HCT116 (cell line): ENCODE data around the gene ADA. TPM values are rescaled to one million over a fixed set of nuclear protein-coding genes. Genes with fewer than 3 reads are reported as not detected.

ENCODE experiments used
- ATAC-seq: fragments of 200-7000 bp; cut with Tn5 transposase; 2 replicates; pipeline ENCODE4 v1.9.1; 2020; ENCODE audit warnings: mild to moderate bottlenecking, moderate library complexity
- BruUV-seq: library from RNA; stranded (reverse); fragments of 400-500 nt; replicated peaks from 2 replicates; lab custom pipeline; 2021; lab: Mats Ljungman, UMichigan
- CTCF ChIA-PET: fragments of 300-600 bp; sonication (Branson Sonifier 250); formaldehyde crosslinking; loops from one replicate; lab custom pipeline; 2021; ENCODE audit warnings: antibody characterized with exemption; lab: Charles Lee
- POLR2A ChIA-PET: fragments of 300-600, 350-600 bp; sonication (Branson Sonifier 250); formaldehyde crosslinking; loops from one replicate; lab custom pipeline; 2021; ENCODE audit warnings: antibody characterized with exemption; lab: Charles Lee
- RAD21 ChIA-PET, 2 experiments: fragments of 300-600 bp; sonication (Branson Sonifier 250); formaldehyde crosslinking; loops; one replicate each; lab custom pipeline; 2023; ENCODE audit warnings: low total read pairs in 2 of 2; ENCODE audit not compliant: uncharacterized antibody in 2 of 2, unreplicated experiment in 2 of 2, low non-redundant PET in 1 of 2; lab: Charles Lee
- DNase-seq: peaks from one replicate; pipeline ENCODE4 v3.0.0-alpha.2; 2010; ENCODE audit warnings: low read depth, low spot score
- H2AFZ ChIP-seq: fragments of 200-600 bp; shearing (Covaris generic), sonication (generic); 2 replicates; pipeline ENCODE4 v1.6.1; 2017; ENCODE audit warnings: low read depth, mixed run types, mixed read lengths, antibody characterized with exemption, low read length; ENCODE audit not compliant: poor library complexity, severe bottlenecking
- H3K27ac ChIP-seq: 2 replicates; pipeline ENCODE4 v1.5.1; 2012; ENCODE audit warnings: low read depth, low read length
- H3K27me3 ChIP-seq: fragments of 200-600 bp; sonication (generic); 2 replicates; pipeline ENCODE4 v1.6.1; 2016; ENCODE audit warnings: mixed run types, low read length, mixed read lengths; ENCODE audit not compliant: insufficient read depth
- H3K36me3 ChIP-seq, 2 experiments: fragments of 200-500 bp in 1 of 2; fragments of 200-600 bp in 1 of 2; sonication (Bioruptor generic) in 1 of 2; sonication (generic) in 1 of 2; 2 replicates each; pipeline versions ENCODE4 v1.5.1 to v1.6.1; 2014 to 2016; ENCODE audit warnings: low read length in 2 of 2, inconsistent platforms in 1 of 2, mixed read lengths in 1 of 2, mixed run types in 1 of 2; ENCODE audit not compliant: insufficient read depth in 2 of 2, control insufficient read depth in 1 of 2
- H3K4me1 ChIP-seq, 2 experiments: fragments of 200-600 bp in 1 of 2; sonication (generic) in 1 of 2; 2 replicates each; pipeline versions ENCODE4 v1.5.1 to v1.6.1; 2012 to 2017; ENCODE audit warnings: low read length in 2 of 2, inconsistent platforms in 1 of 2, mild to moderate bottlenecking in 1 of 2, mixed read lengths in 1 of 2, mixed run types in 1 of 2, moderate library complexity in 1 of 2; ENCODE audit not compliant: insufficient read depth in 2 of 2, control insufficient read depth in 1 of 2
- H3K4me2 ChIP-seq: fragments of 200-600 bp; sonication (generic); 2 replicates; pipeline ENCODE4 v1.6.1; 2017; ENCODE audit warnings: mixed run types, low read length, mixed read lengths
- H3K4me3 ChIP-seq, 2 experiments: fragments of 200-600 bp in 1 of 2; sonication (generic) in 1 of 2; replicated peaks in 1 of 2; 2 replicates each; pipeline ENCODE4 v1.5.1; 2011 to 2016; ENCODE audit warnings: low read length in 2 of 2, control low read depth in 1 of 2, low read depth in 1 of 2, mild to moderate bottlenecking in 1 of 2, mixed read lengths in 1 of 2, mixed run types in 1 of 2
- H3K79me2 ChIP-seq: fragments of 200-600 bp; sonication (generic); 2 replicates; pipeline ENCODE4 v1.6.1; 2017; ENCODE audit warnings: mild to moderate bottlenecking, mixed run types, low read length, moderate library complexity, mixed read lengths; ENCODE audit not compliant: insufficient read depth
- H3K9ac ChIP-seq: fragments of 200-600 bp; sonication (generic); 2 replicates; pipeline ENCODE4 v1.6.1; 2016; ENCODE audit warnings: low read length, mixed read lengths
- H3K9me2 ChIP-seq: fragments of 200-600 bp; sonication (generic), shearing (Covaris generic); 2 replicates; pipeline ENCODE4 v1.6.1; 2017; ENCODE audit warnings: mixed run types, mild to moderate bottlenecking, moderate library complexity; ENCODE audit not compliant: insufficient read depth
- H3K9me3 ChIP-seq, 2 experiments: fragments of 200-500 bp in 1 of 2; fragments of 200-600 bp in 1 of 2; sonication (Bioruptor generic) in 1 of 2; sonication (generic) in 1 of 2; 2 replicates each; pipeline ENCODE4 v1.6.1; 2014 to 2017; ENCODE audit warnings: low read length in 2 of 2, mixed read lengths in 2 of 2, inconsistent platforms in 1 of 2, low read depth in 1 of 2, mild to moderate bottlenecking in 1 of 2, mixed run types in 1 of 2, moderate library complexity in 1 of 2; ENCODE audit not compliant: control insufficient read depth in 1 of 2, insufficient read depth in 1 of 2
- H4K20me1 ChIP-seq: fragments of 200-600 bp; sonication (generic), shearing (Covaris generic); 2 replicates; pipeline ENCODE4 v1.6.1; 2017; ENCODE audit warnings: mixed run types, mild to moderate bottlenecking, moderate library complexity; ENCODE audit not compliant: insufficient read depth
- CBX3 ChIP-seq: IDR thresholded peaks from 2 replicates; pipeline ENCODE4 v1.6.1; 2012; ENCODE audit warnings: low read depth
- CEBPB ChIP-seq: IDR thresholded peaks from 2 replicates; pipeline ENCODE4 v1.6.1; 2012; ENCODE audit warnings: low read depth
- EZH2 ChIP-seq: fragments of 200-600 bp; sonication (generic); IDR thresholded peaks from 2 replicates; pipeline ENCODE4 v1.6.1; 2017; ENCODE audit warnings: antibody characterized with exemption, mixed run types
- EZH2phosphoT487 ChIP-seq: fragments of 200-600 bp; IDR thresholded peaks from 2 replicates; pipeline ENCODE4 v1.6.1; 2018; ENCODE audit warnings: antibody characterized with exemption, borderline replicate concordance
- FOSL1 ChIP-seq: IDR thresholded peaks from 2 replicates; pipeline ENCODE4 v1.6.1; 2012; ENCODE audit warnings: low read depth
- JUND ChIP-seq: IDR thresholded peaks from 2 replicates; pipeline ENCODE4 v1.6.1; 2012
- POLR2A ChIP-seq: IDR thresholded peaks from 2 replicates; pipeline ENCODE4 v1.7.0; 2011; ENCODE audit warnings: borderline replicate concordance; ENCODE audit not compliant: insufficient read depth, insufficient read length; ENCODE audit errors: extremely low read depth
- RAD21 ChIP-seq: IDR thresholded peaks from 2 replicates; pipeline ENCODE4 v1.6.1; 2012; ENCODE audit warnings: low read depth, mild to moderate bottlenecking
- TCF7L2 ChIP-seq: IDR thresholded peaks from 2 replicates; pipeline ENCODE4 v1.7.0; 2011; ENCODE audit warnings: borderline replicate concordance, inconsistent platforms; ENCODE audit not compliant: insufficient read depth, insufficient read length; ENCODE audit errors: extremely low read depth
- YY1 ChIP-seq: IDR thresholded peaks from 2 replicates; pipeline ENCODE4 v1.6.1; 2011; ENCODE audit warnings: low read length, low read depth, moderate library complexity, mild to moderate bottlenecking; ENCODE audit not compliant: insufficient replicate concordance; ENCODE audit errors: extremely low read depth
- ZFX ChIP-seq: fragments of 450-650 bp; IDR thresholded peaks from 2 replicates; pipeline ENCODE4 v1.6.1; 2017
- ZNF274 ChIP-seq: fragments of 200-500 bp; sonication (Bioruptor generic); IDR thresholded peaks from 2 replicates; pipeline ENCODE4 v1.6.1; 2014; ENCODE audit warnings: mild to moderate bottlenecking, low read depth, low read length, inconsistent platforms
- intact Hi-C: fragments of 100-400 bp; cut with micrococcal nuclease; formaldehyde crosslinking; loops from 2 replicates; pipeline ENCODE4 v1.10.0; 2022
- total RNA-seq: library from RNA; stranded (reverse); gene quantifications from one replicate; pipeline ENCODE4 v1.2.1, GENCODE V29; 2021; ENCODE audit not compliant: unreplicated experiment
- TF ChIP-seq, protein P1 (sequence below), 3 experiments: fragments of 200-600 bp in 1 of 3; sonication (generic) in 1 of 3; IDR thresholded peaks in 2 of 3; conservative IDR thresholded peaks in 1 of 3; 2 replicates each; pipeline ENCODE4 v1.5.1; 2012 to 2017; ENCODE audit warnings: low read depth in 2 of 3, low read length in 2 of 3, antibody characterized with exemption in 1 of 3, borderline replicate concordance in 1 of 3, control low read depth in 1 of 3, mild to moderate bottlenecking in 1 of 3, mixed read lengths in 1 of 3, mixed run types in 1 of 3, moderate library complexity in 1 of 3; ENCODE audit not compliant: insufficient read depth in 1 of 3
- TF ChIP-seq, protein P2 (sequence below): IDR thresholded peaks from 2 replicates; pipeline ENCODE4 v1.6.1; 2012
- TF ChIP-seq, protein P3 (sequence below): IDR thresholded peaks from 2 replicates; pipeline ENCODE4 v1.6.1; 2012; ENCODE audit warnings: low read depth

ADA gene
- total RNA-seq, 1 experiment from 2014 or later = 25.9 TPM

DNA sequence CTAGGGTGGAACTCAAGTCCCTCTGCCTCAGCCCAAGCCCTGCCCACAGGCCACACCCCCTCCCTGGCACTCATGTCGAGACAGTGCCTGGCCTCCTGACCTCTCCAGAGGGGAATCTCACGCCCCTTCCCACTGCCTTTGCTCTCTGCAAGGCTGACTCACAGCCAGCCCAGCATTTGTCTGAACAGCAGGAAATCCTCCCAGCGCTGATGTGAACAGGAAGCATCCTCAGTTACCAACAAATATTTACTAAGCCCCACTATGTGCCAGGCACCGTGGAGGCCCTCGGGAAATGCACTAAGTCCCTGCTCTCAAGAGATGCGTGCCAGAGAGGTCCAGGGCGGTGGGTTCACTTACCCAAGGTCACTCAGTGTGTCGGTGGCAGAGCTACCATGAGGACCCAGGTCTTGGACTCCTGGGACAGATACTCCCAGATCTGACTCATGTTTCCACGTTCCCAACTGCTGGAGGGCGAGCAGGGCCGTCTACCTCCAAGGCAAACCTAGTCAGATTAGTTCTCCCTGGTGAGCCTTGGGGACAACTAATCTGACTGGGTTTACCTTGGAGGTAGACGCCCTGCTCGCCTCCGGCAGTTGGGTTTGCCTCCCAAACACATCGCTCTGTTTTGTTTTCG, 7.8 kb downstream of the ADA start:
- ChIA-PET RAD21 (no interaction called here), CTCF (no interaction called here), POLR2A (interaction anchor here (0.5 kb wide), 1 partner anchor 78 kb away, joined by 3 read pairs; no protein-coding TSS in a partner anchor)
- no peaks in the 10 kb centered on the region for H3K27me3 ChIP-seq
- H3K79me2 ChIP-seq = no peaks in the 10 kb centered on the region
- H3K4me2 ChIP-seq = peak overlapping the region; percentile 38
- peak; percentile 70 for ATAC-seq
- H3K9me2 ChIP-seq = no peaks in the 10 kb centered on the region
- no peak for DNase-seq
- BruUV-seq = no TSS peak
- no peaks in the 10 kb centered on the region for H4K20me1 ChIP-seq
- no peak overlapping the region for H2AFZ ChIP-seq
- no peak overlapping the region for H3K9ac ChIP-seq
- H3K27ac ChIP-seq = no peak overlapping the region
- intact Hi-C loops = no loop called here
- H3K4me3 ChIP-seq = no peak overlapping the region
- H3K9me3 ChIP-seq = no peaks in the 10 kb centered on the region
- peaks cover 0 to 5% of the 10 kb centered on the region in 2 experiments; a peak in 2 of 4 replicates for H3K36me3 ChIP-seq
- TF ChIP-seq CBX3 = no peak
- peak; percentile 18; the same call in 1 of the 2 replicates for TF ChIP-seq JUND
- peaks cover 5 to 31% of the 10 kb centered on the region in 2 experiments; a peak in 3 of 4 replicates for H3K4me1 ChIP-seq

GRCh38 chr20:44643154-44643519, 8.4 kb downstream of the ADA start:
- Histone ChIP-seq H3K27me3 (no peaks in the 10 kb centered on the region), H3K36me3 (peaks cover 0 to 5% of the 10 kb centered on the region in 2 experiments; a peak in 2 of 4 replicates), H3K4me3 (no peak overlapping the region), H3K9me2 (no peaks in the 10 kb centered on the region), H2AFZ (no peak overlapping the region), H4K20me1 (no peaks in the 10 kb centered on the region), H3K9ac (no peak overlapping the region), H3K9me3 (no peaks in the 10 kb centered on the region), H3K79me2 (no peaks in the 10 kb centered on the region), H3K4me1 (peaks cover 5 to 31% of the 10 kb centered on the region in 2 experiments; a peak in 3 of 4 replicates), H3K4me2 (peak overlapping the region; percentile 38; the same call in 1 of the 2 replicates), H3K27ac (no peak overlapping the region)
- DNase-seq = no peak
- ChIA-PET POLR2A (no interaction called here), RAD21 (no interaction called here), CTCF (no interaction called here)
- no peak for ATAC-seq
- intact Hi-C loops = no loop called here
- no TSS peak for BruUV-seq
- TF ChIP-seq EZH2phosphoT487 (no peak), ZFX (no peak), YY1 (no peak), FOSL1 (no peak), TCF7L2 (no peak), CEBPB (no peak), EZH2 (no peak), POLR2A (no peak), JUND (no peak), RAD21 (no peak), ZNF274 (no peak)
- TF ChIP-seq, protein P1, sequence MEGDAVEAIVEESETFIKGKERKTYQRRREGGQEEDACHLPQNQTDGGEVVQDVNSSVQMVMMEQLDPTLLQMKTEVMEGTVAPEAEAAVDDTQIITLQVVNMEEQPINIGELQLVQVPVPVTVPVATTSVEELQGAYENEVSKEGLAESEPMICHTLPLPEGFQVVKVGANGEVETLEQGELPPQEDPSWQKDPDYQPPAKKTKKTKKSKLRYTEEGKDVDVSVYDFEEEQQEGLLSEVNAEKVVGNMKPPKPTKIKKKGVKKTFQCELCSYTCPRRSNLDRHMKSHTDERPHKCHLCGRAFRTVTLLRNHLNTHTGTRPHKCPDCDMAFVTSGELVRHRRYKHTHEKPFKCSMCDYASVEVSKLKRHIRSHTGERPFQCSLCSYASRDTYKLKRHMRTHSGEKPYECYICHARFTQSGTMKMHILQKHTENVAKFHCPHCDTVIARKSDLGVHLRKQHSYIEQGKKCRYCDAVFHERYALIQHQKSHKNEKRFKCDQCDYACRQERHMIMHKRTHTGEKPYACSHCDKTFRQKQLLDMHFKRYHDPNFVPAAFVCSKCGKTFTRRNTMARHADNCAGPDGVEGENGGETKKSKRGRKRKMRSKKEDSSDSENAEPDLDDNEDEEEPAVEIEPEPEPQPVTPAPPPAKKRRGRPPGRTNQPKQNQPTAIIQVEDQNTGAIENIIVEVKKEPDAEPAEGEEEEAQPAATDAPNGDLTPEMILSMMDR (IDR thresholded peaks at IDR 0.05 in 2 of 3, conservative IDR thresholded peaks at IDR 0.05 in 1 of 3; ENCODE audit: borderline replicate concordance in 1 of 3, insufficient read depth in 1 of 3, low read depth in 2 of 3, low read length in 2 of 3) = no peak
- TF ChIP-seq, protein P2, sequence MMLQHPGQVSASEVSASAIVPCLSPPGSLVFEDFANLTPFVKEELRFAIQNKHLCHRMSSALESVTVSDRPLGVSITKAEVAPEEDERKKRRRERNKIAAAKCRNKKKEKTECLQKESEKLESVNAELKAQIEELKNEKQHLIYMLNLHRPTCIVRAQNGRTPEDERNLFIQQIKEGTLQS = no peak
- TF ChIP-seq, protein P3, sequence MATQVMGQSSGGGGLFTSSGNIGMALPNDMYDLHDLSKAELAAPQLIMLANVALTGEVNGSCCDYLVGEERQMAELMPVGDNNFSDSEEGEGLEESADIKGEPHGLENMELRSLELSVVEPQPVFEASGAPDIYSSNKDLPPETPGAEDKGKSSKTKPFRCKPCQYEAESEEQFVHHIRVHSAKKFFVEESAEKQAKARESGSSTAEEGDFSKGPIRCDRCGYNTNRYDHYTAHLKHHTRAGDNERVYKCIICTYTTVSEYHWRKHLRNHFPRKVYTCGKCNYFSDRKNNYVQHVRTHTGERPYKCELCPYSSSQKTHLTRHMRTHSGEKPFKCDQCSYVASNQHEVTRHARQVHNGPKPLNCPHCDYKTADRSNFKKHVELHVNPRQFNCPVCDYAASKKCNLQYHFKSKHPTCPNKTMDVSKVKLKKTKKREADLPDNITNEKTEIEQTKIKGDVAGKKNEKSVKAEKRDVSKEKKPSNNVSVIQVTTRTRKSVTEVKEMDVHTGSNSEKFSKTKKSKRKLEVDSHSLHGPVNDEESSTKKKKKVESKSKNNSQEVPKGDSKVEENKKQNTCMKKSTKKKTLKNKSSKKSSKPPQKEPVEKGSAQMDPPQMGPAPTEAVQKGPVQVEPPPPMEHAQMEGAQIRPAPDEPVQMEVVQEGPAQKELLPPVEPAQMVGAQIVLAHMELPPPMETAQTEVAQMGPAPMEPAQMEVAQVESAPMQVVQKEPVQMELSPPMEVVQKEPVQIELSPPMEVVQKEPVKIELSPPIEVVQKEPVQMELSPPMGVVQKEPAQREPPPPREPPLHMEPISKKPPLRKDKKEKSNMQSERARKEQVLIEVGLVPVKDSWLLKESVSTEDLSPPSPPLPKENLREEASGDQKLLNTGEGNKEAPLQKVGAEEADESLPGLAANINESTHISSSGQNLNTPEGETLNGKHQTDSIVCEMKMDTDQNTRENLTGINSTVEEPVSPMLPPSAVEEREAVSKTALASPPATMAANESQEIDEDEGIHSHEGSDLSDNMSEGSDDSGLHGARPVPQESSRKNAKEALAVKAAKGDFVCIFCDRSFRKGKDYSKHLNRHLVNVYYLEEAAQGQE = no peak
